HG03439 (cell line): ENCODE data around the gene NINJ1.

ENCODE experiments used
- ATAC-seq: cut with Tn5 transposase; IDR thresholded peaks from one replicate; pipeline ENCODE4 v1.9.1; 2021; ENCODE audit warnings: mild to moderate bottlenecking, moderate library complexity; ENCODE audit not compliant: unreplicated experiment

Gene NINJ1

GRCh38 chr9:93090091-93090655, 43.9 kb downstream of the NINJ1 start:
- no peak for ATAC-seq

DNA sequence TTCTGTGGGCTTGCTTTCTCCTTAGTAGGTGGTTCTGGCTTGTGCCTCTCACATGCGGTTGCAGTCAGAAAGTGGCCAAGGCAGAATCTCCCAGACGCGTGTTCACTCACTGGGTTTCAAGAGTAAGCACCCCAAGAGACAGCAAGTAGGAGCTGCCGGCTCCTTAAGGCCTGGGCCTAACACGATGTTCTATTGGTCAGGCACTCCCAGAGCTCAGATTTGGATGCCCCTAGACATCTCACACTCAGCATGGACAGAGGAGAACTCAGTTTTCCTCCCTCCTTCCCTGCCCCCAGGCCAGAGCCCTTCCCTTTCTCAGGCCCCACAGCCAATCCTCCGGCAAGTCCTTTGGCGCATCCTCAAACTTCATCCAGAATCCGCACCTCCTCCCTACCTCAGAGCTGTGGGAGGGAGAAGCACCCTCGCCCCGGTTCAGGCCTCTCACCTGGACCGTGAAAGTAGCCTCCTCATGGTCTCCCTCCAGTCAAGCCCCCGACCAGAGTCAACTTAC, 44.5 kb downstream of the NINJ1 start:
- ATAC-seq: no peak

DNA sequence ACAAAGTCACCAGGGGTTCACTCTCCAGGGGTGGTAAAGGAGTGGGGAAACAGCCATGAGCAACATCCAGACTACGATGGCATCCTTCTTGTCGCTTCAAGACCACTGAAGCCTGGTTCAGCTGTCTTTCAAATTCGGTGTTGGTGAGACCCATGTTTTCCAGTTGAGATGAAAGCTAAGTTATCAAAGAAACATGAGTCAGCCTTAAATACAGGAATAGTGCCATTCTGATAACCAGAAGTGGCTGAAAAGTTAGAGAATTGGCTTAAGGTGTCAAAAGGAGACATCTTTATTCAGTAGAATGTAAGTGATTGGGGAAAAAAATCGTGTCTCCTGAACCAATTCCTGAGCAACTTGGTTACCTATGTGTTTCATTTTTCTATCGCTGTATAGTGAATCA, 45.0 kb downstream of the NINJ1 start:
- no peak for ATAC-seq

GRCh38 chr9:93088656-93089015, 45.4 kb downstream of the NINJ1 start:
- ATAC-seq: no peak

GRCh38 chr9:93087971-93088655, 45.9 kb downstream of the NINJ1 start:
- ATAC-seq: no peak

GRCh38 chr9:93086447-93087224, 47.4 kb downstream of the NINJ1 start:
- ATAC-seq: no peak

DNA sequence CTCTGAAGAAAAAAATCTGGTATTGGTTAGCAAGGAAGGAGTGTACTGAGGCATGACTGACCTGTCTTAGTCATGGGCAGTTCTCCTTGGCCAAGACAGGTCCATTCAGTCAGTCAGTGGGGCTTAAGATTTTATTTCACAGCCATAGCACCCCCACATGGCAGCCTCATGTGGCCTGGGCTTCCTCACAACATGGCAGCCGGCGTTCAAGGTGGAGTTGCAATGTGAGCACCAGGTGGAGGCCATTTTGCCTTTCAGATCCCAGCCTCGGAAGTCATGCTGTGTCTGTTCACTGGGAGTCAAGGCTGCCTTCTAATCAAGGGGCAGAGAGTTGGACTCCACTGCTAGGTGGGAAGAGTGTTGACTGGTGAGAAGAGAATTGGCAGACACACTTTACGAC, 48.4 kb downstream of the NINJ1 start:
- no peak for ATAC-seq

DNA sequence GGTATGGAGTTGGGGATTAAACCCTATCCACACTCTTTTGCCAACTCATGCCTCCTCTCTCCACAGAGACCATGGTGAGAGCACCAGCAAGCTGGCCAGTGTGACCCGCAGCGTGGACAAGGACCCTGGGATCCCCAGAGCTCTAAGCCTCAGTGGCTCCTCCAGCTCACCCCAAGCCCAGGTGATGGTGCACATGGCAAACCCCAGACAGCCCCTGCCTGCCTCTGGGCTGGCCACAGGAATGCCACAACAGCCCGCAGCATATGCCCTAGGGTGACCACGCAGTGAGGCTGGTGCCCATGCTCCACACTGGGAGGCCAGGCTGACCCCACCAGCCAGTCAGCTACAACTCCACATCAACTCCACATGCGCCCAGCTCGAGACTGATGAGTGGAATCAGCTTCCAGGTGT, 49.6 kb downstream of the NINJ1 start:
- no peak for ATAC-seq

DNA sequence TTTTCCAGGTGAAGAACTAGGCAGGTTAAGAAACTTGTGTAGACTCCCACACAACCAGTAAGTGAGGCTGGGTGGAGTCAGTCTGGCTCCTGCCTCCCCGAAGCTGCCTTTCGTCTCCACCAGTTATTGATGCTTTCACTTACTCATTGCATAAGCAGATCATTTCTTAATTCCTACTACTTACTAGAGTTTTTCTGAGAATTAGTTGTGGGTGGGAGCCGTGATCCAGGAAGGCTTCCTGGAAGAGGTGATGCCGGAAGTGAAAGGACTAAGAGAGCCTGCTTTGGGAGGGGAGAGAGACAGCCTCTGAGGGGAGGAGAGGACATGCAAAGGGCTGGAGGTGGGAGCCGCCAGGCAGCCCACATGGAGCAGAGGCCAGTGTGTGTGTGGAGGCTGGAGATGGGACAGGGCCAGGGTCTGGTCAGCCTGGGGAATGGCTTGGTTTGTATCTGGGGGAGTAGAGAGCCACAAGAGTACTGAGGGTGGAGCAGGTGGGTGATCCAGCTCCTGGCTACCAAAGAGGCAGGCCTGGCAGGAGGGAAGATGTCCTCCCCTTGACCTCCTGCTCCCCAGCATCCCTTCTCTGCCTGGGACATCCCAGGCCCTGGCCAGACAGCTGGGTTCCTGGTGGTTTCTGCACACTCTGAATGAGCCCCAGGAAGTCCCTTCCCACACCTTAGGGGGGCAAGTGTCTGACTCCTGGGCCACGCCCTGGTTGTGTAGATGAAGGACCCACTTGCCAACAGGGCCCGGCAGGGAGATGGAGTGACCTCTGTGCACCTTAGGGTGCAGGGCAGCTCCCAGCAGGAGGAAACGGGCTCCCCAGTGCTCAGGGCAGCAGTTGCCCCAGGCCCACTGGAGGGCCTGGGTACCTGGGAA, 50.2 kb downstream of the NINJ1 start:
- ATAC-seq: no peak

DNA sequence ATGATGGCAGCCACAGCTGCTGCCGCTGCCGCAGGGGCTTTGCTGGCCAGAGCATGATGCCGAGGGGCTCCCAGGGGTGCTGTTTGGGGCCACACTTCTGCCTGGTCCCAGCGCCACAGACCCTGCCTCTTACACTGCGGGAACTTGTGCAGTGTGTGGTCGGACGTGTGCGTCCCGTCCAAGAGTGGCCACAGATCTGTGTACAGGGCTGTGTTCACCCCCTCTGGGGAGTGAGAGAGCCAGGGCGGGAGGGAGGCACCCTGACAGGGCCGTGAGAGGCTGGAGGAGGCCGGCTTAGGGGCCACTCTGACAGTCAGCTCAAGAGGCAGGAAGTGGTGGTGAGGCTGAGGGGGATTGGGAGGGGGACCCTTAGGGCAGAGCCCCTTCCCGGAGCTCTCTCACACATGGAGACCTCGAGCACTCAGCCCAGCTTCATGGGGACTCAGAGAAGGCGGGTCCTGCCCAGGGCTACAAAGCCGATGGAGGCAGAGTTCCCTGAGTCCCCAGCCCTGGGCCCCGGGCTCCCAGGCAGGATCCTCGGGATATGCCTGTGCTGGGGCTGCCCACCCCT, 51.1 kb downstream of the NINJ1 start:
- ATAC-seq: no peak

DNA sequence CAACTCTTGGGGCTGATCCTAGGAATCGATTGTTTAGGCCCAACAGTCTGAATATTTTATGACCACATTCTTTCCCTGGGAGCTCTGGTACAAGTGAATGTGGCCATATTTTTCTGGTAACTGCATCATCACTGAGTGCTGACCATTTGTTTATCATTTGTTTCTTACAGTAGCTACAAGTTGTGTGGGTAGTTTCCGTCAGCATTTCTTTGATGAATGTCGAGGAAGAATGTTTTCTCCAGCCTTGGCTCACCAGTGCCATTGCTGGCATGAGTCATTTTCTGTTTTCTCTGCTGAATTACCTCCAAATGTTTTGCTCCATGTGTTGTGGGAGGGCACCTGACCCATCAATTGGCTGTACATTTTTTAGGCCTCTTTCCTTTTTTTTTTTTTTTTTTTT, 52.1 kb downstream of the NINJ1 start:
- ATAC-seq: no peak

DNA sequence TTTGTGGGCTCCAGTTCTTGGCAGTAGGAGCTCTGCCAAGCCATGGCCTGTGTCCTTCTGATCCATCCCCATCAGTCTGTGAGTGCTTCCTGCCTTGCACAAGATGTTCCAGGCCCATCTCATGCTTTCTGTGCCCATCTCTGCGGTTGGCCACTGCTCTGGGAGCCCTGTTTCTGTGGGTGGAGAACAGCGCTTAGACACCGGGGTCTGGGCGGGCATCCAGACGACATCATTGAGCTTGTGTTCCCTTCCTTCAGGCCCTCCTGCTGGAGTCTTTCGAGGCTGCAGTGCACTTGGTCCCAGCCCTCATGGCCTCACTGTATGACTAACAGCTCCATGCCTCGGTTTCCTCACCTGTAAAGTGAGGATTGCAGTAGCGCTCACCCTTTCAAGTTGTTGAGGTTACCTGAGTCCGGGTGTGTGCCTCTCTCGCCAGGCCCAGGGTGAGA, 52.9 kb downstream of the NINJ1 start:
- no peak for ATAC-seq

GRCh38 chr9:93080406-93080805, 53.6 kb downstream of the NINJ1 start:
- ATAC-seq: no peak

- no peak for ATAC-seq
Observed at GRCh38 chr9:93079371-93079770, 54.7 kb downstream of the NINJ1 start.

DNA sequence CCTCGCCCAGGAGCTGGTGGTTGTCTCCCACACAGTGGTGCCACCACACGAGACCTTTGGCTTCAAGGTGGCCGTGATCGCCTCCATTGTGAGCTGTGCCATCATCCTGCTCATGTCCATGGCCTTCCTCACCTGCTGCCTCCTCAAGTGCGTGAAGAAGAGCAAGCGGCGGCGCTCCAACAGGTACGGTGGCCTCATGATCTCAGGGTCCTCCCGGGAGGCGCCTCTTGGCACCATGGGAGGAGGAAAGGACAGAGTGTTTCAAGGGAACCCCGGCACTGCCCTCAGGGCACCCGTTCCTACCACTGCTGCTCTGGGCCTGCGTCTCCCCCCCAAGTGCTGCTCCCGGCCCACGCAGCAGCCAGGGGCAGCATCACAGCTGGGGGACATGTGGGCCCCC, 56.2 kb downstream of the NINJ1 start:
- no peak for ATAC-seq

DNA sequence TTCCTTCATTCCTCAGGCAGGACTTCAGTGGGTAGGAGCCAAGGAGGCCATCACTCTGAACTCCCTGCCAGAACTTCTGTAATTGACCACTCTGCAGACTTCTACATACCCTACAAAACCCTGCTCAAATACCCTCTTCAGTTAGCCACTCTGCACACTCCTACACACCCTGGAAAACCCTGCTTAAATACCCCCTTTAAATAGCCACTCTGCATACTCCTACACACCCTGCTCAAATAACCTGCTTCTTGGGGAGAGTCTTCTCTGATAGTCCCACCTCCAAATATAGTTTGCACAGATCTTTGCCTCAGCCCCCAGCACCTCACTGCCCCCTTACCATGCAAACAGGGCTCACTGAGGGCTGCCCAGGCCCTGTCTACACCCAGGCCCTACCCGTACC, 56.7 kb downstream of the NINJ1 start:
- no peak for ATAC-seq

- no peak for ATAC-seq
Observed at GRCh38 chr9:93076792-93077128, 57.3 kb downstream of the NINJ1 start.

GRCh38 chr9:93076101-93076791, 57.8 kb downstream of the NINJ1 start:
- ATAC-seq: no peak

GRCh38 chr9:93072383-93072795, 61.7 kb downstream of the NINJ1 start:
- no peak for ATAC-seq
